Left ventricle myocardium inferior (tissue), 1 donor: ENCODE results near the gene LY9. TPM values are rescaled to one million over a fixed set of nuclear protein-coding genes. Genes with fewer than 3 reads are reported as not detected.
A peak's percentile ranks its signal among the peaks of the same experiment; 100 is the strongest.

Experiments
- DNase-seq: peaks from one replicate; pipeline ENCODE4 v3.0.0-alpha.2; 2020
- H3K27ac ChIP-seq: fragments of 200-600 bp; replicated peaks from 2 replicates; pipeline ENCODE4 v1.8.0; 2021
- H3K27me3 ChIP-seq: fragments of 200-600 bp; 2 replicates; pipeline ENCODE4 v1.8.0; 2021; ENCODE audit warnings: low read depth
- H3K36me3 ChIP-seq: fragments of 200-600 bp; 2 replicates; pipeline ENCODE4 v1.8.0; 2021
- H3K4me1 ChIP-seq: fragments of 200-600 bp; 2 replicates; pipeline ENCODE4 v1.8.0; 2021
- H3K4me3 ChIP-seq: fragments of 200-600 bp; 2 replicates; pipeline ENCODE4 v1.8.0; 2021; ENCODE audit warnings: mild to moderate bottlenecking, moderate library complexity
- H3K9me3 ChIP-seq: fragments of 200-600 bp; replicated peaks from 2 replicates; pipeline ENCODE4 v1.8.0; 2021
- intact Hi-C: fragments of 100-400 bp; cut with micrococcal nuclease; formaldehyde crosslinking; loops from one replicate; pipeline ENCODE4 v1.11.0; 2022
- total RNA-seq: library from RNA; stranded (reverse); fragmentation: NEBNext Ultra II Directional; extraction: Animal tissue kit (Norgen Biotek cat#: 25700); gene quantifications from one replicate; pipeline ENCODE4 v1.2.1, GENCODE V29; 2021
- TF ChIP-seq, protein P1 (sequence below): fragments of 200-600 bp; IDR thresholded peaks from 2 replicates; pipeline ENCODE4 v1.8.0; 2021; ENCODE audit warnings: antibody characterized with exemption, mild to moderate bottlenecking, borderline replicate concordance
- donor health status: DM: no; HTN: yes; CAD: no; lungs with severe emphysema.

The LY9 gene
- total RNA-seq, 1 donor from 2014 or later: not detected

DNA sequence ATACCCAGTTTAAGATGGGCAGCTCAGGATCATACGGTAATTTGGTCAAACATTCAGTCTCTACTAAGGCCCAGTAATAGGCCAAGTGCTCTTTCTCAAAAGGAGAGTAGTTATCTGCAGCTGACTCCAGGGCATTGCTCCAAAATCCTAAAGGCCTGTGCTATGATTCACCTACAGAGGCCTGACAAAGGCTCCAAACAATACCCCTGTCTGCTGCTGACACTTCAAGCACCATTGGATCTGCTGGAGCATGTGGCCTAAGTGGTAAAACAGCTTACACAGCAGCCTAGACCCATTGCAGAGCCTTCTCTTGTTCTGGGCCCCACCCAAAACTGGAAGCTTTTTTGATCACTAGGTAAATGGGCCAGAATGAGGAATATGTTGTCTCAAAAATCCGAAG, 34.1 kb upstream of the LY9 start:
- TF ChIP-seq, protein P1, sequence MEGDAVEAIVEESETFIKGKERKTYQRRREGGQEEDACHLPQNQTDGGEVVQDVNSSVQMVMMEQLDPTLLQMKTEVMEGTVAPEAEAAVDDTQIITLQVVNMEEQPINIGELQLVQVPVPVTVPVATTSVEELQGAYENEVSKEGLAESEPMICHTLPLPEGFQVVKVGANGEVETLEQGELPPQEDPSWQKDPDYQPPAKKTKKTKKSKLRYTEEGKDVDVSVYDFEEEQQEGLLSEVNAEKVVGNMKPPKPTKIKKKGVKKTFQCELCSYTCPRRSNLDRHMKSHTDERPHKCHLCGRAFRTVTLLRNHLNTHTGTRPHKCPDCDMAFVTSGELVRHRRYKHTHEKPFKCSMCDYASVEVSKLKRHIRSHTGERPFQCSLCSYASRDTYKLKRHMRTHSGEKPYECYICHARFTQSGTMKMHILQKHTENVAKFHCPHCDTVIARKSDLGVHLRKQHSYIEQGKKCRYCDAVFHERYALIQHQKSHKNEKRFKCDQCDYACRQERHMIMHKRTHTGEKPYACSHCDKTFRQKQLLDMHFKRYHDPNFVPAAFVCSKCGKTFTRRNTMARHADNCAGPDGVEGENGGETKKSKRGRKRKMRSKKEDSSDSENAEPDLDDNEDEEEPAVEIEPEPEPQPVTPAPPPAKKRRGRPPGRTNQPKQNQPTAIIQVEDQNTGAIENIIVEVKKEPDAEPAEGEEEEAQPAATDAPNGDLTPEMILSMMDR: no peak
- no peaks in the 10 kb centered on the region for H3K36me3 ChIP-seq
- H3K4me1 ChIP-seq: no peaks in the 10 kb centered on the region
- no peak overlapping the region for H3K27ac ChIP-seq
- DNase-seq: no peak
- H3K4me3 ChIP-seq: no peak overlapping the region
- H3K9me3 ChIP-seq: no peaks in the 10 kb centered on the region
- no peaks in the 10 kb centered on the region for H3K27me3 ChIP-seq
- intact Hi-C loops: no loop called here

DNA sequence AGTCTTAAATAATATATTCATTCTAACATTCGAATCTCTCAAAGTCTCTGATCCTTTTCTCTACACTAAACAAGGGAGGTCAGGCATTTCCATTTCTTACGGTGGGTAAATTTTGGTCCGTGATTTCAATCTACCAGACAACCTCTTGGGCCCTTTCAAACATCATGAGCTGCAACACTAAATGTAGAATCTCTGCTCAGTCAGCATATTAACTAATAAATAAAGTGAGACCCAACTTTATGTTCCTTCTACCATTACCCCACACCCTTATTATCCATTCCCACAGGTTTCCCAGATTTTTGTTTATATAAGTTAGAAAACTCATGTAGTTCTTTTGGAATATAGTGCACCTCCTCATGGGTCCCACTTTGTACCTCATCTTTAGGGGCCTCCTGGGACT, 32.0 kb upstream of the LY9 start:
- no peak overlapping the region for H3K4me3 ChIP-seq
- H3K9me3 ChIP-seq: no peaks in the 10 kb centered on the region
- TF ChIP-seq, protein P1: no peak
- H3K4me1 ChIP-seq: peaks cover 3% of the 10 kb centered on the region
- intact Hi-C loops: no loop called here
- H3K27ac ChIP-seq: no peak overlapping the region
- DNase-seq: no peak
- H3K36me3 ChIP-seq: no peaks in the 10 kb centered on the region
- no peaks in the 10 kb centered on the region for H3K27me3 ChIP-seq

GRCh38 chr1:160767395-160768294, 28.3 kb upstream of the LY9 start:
- H3K9me3 ChIP-seq: no peaks in the 10 kb centered on the region
- TF ChIP-seq, protein P1: no peak
- no peak overlapping the region for H3K27ac ChIP-seq
- H3K36me3 ChIP-seq: no peaks in the 10 kb centered on the region
- H3K27me3 ChIP-seq: peaks cover 15% of the 10 kb centered on the region
- intact Hi-C loops: no loop called here
- H3K4me1 ChIP-seq: peaks cover 3% of the 10 kb centered on the region
- no peak for DNase-seq
- H3K4me3 ChIP-seq: peak overlapping the region; percentile 11

- no peak overlapping the region for H3K27ac ChIP-seq
- peak; percentile 27 for DNase-seq
These were observed 27.7 kb upstream of the LY9 start for GRCh38 chr1:160768295-160768657.

DNA sequence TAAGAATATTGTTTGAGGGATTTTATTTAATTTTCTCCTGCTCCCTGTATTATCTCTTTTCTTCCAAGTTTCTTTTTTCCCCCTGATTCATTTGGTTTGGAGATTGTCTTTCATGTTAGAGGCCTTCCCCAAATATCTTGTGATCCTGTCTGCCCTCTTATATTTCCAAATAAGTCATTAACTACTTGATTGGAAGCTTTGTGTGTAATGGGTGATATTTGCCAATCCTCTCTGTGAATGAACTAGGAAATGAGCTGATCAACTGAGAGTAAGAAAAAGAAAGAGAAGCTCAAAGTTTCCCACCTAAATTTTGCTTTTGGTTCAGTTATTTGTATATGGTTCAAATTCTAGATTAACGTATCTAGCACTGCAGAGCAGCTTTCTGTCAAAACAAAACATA, 23.6 kb upstream of the LY9 start:
- peaks cover 3% of the 10 kb centered on the region for H3K4me1 ChIP-seq
- no peak overlapping the region for H3K4me3 ChIP-seq
- H3K36me3 ChIP-seq: no peaks in the 10 kb centered on the region
- H3K27me3 ChIP-seq: peaks cover 41% of the 10 kb centered on the region
- DNase-seq: no peak
- intact Hi-C loops: no loop called here
- no peak overlapping the region for H3K27ac ChIP-seq
- TF ChIP-seq, protein P1: no peak
- no peaks in the 10 kb centered on the region for H3K9me3 ChIP-seq

More at GRCh38 chr1:160768295-160768657, 27.7 kb upstream of the LY9 start:
- no peaks in the 10 kb centered on the region for H3K36me3 ChIP-seq
- peak overlapping the region; percentile 11 for H3K4me3 ChIP-seq
- intact Hi-C loops: no loop called here
- TF ChIP-seq, protein P1: peak; percentile 42
- peaks cover 15% of the 10 kb centered on the region for H3K27me3 ChIP-seq
- H3K9me3 ChIP-seq: no peaks in the 10 kb centered on the region
- H3K4me1 ChIP-seq: peaks cover 3% of the 10 kb centered on the region
